IgD-negative memory B cell (primary cell): ENCODE measurements around the gene DSCAM. TPM values are rescaled to one million over a fixed set of nuclear protein-coding genes. Genes with fewer than 3 reads are reported as not detected.

ENCODE experiments used
- H3K27ac Mint-ChIP-seq, 3 donors: one replicate each; pipeline ENCODE4 v1.8.0; 2020 to 2022; ENCODE audit warnings: mild to moderate bottlenecking in 3 of 3, mixed read lengths in 3 of 3, moderate library complexity in 1 of 3
- H3K27me3 Mint-ChIP-seq: one replicate; pipeline ENCODE4 v1.8.0; 2021; ENCODE audit warnings: mixed read lengths
- H3K36me3 Mint-ChIP-seq: one replicate; pipeline ENCODE4 v1.8.0; 2020; ENCODE audit warnings: mild to moderate bottlenecking, mixed read lengths
- H3K4me1 Mint-ChIP-seq, 3 donors: one replicate each; pipeline ENCODE4 v1.8.0; 2020 to 2022; ENCODE audit warnings: mixed read lengths in 3 of 3, mild to moderate bottlenecking in 1 of 3
- H3K4me3 Mint-ChIP-seq, 4 donors: one replicate each; pipeline ENCODE4 v1.8.0; 2020 to 2022; ENCODE audit warnings: mild to moderate bottlenecking in 4 of 4, mixed read lengths in 4 of 4, moderate library complexity in 3 of 4
- H3K9me3 Mint-ChIP-seq, 3 donors: one replicate each; pipeline ENCODE4 v1.8.0; 2020 to 2021; ENCODE audit warnings: mixed read lengths in 3 of 3, mild to moderate bottlenecking in 1 of 3
- polyA plus RNA-seq: library from polyadenylated mRNA; unstranded; fragments of 300-500 nt; fragmentation: Illumina TruSeq; gene quantifications from one replicate; pipeline ENCODE4 v1.2.3, GENCODE V29; 2021

The DSCAM gene
- polyA plus RNA-seq, 1 donor from 2014 or later = not detected

- H3K4me1 Mint-ChIP-seq = no peaks in the 10 kb centered on the region
Measured at GRCh38 chr21:40422896-40423635, 423.9 kb downstream of the DSCAM start.

GRCh38 chr21:40421121-40421520 lies 425.8 kb downstream of the DSCAM start:
- no peaks in the 10 kb centered on the region for H3K4me1 Mint-ChIP-seq
- no peak overlapping the region for H3K4me3 Mint-ChIP-seq
- no peaks in the 10 kb centered on the region for H3K36me3 Mint-ChIP-seq
- peaks cover 14% of the 10 kb centered on the region in 3 donors for H3K9me3 Mint-ChIP-seq
- H3K27ac Mint-ChIP-seq = no peak overlapping the region
- H3K27me3 Mint-ChIP-seq = no peaks in the 10 kb centered on the region

More at GRCh38 chr21:40422896-40423635, 423.9 kb downstream of the DSCAM start:
- Mint-ChIP-seq H3K36me3 (no peaks in the 10 kb centered on the region), H3K4me3 (no peak overlapping the region), H3K27me3 (no peaks in the 10 kb centered on the region), H3K9me3 (peaks cover 7 to 14% (median 14%) of the 10 kb centered on the region in 3 donors), H3K27ac (no peak overlapping the region)

DNA sequence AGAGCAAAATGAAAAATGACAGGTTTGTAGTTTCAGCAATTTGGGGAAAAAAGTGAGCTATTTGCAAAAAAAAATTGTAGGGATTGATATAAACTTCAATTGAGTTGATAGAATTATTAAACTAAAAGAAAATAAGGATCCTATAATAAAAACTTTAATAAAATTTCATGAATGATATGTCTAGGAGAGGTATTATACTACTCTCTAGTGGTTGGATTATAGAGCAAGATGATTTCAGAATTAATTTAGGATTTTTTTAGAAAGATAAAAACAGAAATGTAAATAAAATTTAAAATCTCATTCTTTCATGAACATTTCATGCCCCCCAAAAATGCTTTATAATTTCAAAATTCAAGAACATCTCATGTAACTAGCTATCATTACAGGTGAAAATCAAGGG lies 430.4 kb downstream of the DSCAM start:
- Mint-ChIP-seq H3K9me3 (peaks cover 9 to 25% (median 12%) of the 10 kb centered on the region in 3 donors), H3K27ac (no peak overlapping the region), H3K4me1 (no peaks in the 10 kb centered on the region), H3K36me3 (no peaks in the 10 kb centered on the region), H3K27me3 (no peaks in the 10 kb centered on the region), H3K4me3 (no peak overlapping the region)

GRCh38 chr21:40408561-40408960 lies 438.4 kb downstream of the DSCAM start:
- H3K36me3 Mint-ChIP-seq = no peaks in the 10 kb centered on the region
- no peaks in the 10 kb centered on the region for H3K4me1 Mint-ChIP-seq
- H3K4me3 Mint-ChIP-seq = no peak overlapping the region
- no peak overlapping the region for H3K27ac Mint-ChIP-seq
- H3K27me3 Mint-ChIP-seq = no peaks in the 10 kb centered on the region
- H3K9me3 Mint-ChIP-seq = peaks cover 1 to 15% (median 4%) of the 10 kb centered on the region in 3 donors

- no peaks in the 10 kb centered on the region for H3K27me3 Mint-ChIP-seq
- H3K9me3 Mint-ChIP-seq = peaks cover 2 to 3% (median 3%) of the 10 kb centered on the region in 3 donors
- no peaks in the 10 kb centered on the region for H3K4me1 Mint-ChIP-seq
- no peak overlapping the region for H3K27ac Mint-ChIP-seq
- no peaks in the 10 kb centered on the region for H3K36me3 Mint-ChIP-seq
- H3K4me3 Mint-ChIP-seq = no peak overlapping the region
Measured at GRCh38 chr21:40404396-40404800, 442.6 kb downstream of the DSCAM start.

GRCh38 chr21:40402884-40403582 lies 443.9 kb downstream of the DSCAM start:
- H3K9me3 Mint-ChIP-seq = peaks cover 0 to 4% (median 1%) of the 10 kb centered on the region in 3 donors
- H3K36me3 Mint-ChIP-seq = no peaks in the 10 kb centered on the region
- H3K4me1 Mint-ChIP-seq = no peaks in the 10 kb centered on the region
- H3K27ac Mint-ChIP-seq = no peak overlapping the region
- H3K4me3 Mint-ChIP-seq = no peak overlapping the region
- no peaks in the 10 kb centered on the region for H3K27me3 Mint-ChIP-seq

DNA sequence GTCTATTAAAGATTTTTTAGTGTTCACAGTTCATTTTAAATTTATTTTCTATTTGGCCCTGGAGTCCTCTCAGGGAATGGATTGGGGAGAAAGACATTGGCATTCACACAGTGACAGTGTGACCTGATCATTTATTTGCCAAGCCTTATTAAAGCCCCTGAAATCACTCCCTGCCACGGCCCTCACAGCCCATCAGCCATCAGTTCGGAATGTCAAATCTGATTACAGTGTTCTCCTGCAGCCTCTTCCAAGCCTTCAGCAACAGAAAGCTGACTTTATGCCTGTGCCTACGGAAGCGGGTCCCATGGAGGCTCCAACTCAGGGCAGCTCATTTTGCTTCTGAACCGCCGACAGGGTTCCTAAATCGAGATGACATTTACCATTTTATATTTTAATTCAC lies 451.2 kb downstream of the DSCAM start:
- Mint-ChIP-seq H3K36me3 (no peaks in the 10 kb centered on the region), H3K9me3 (peaks cover 2 to 6% (median 3%) of the 10 kb centered on the region in 3 donors), H3K27me3 (no peaks in the 10 kb centered on the region), H3K4me1 (no peaks in the 10 kb centered on the region), H3K4me3 (no peak overlapping the region), H3K27ac (no peak overlapping the region)

DNA sequence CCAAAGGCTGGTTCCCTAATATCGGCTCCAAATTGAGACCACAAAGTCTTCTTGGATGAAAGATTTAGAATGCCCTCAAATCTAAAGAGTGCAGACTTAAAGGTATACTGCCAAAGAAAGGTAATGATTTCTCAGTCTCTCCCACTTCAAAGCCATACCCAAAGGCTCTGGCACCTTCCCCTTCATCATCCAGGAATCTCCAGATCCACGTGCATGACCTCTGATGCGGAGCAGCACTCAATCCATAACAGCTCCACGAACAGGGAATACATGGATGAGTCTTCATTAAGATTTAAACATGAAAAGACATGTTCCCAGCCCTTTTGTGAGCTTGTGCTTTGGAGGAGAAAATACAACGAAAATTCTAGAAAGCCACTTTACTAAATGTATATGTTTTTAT lies 453.9 kb downstream of the DSCAM start:
- no peaks in the 10 kb centered on the region for H3K36me3 Mint-ChIP-seq

GRCh38 chr21:40388046-40388445 lies 458.9 kb downstream of the DSCAM start:
- Mint-ChIP-seq H3K36me3 (no peaks in the 10 kb centered on the region), H3K27ac (no peak overlapping the region), H3K27me3 (no peaks in the 10 kb centered on the region), H3K4me1 (peaks cover 0 to 3% (median 0%) of the 10 kb centered on the region in 3 donors), H3K9me3 (peaks cover 0 to 4% (median 0%) of the 10 kb centered on the region in 3 donors), H3K4me3 (no peak overlapping the region)

More for the DNA sequence above, 453.9 kb downstream of the DSCAM start:
- no peaks in the 10 kb centered on the region for H3K27me3 Mint-ChIP-seq
- H3K4me3 Mint-ChIP-seq = no peak overlapping the region
- peaks cover 2 to 5% (median 3%) of the 10 kb centered on the region in 3 donors for H3K9me3 Mint-ChIP-seq
- H3K4me1 Mint-ChIP-seq = no peaks in the 10 kb centered on the region
- no peak overlapping the region for H3K27ac Mint-ChIP-seq

- Mint-ChIP-seq H3K4me1 (peaks cover 0 to 3% (median 0%) of the 10 kb centered on the region in 3 donors), H3K4me3 (no peak overlapping the region), H3K9me3 (peaks cover 0 to 8% (median 3%) of the 10 kb centered on the region in 3 donors), H3K27me3 (no peaks in the 10 kb centered on the region), H3K27ac (no peak overlapping the region), H3K36me3 (no peaks in the 10 kb centered on the region)
Measured at GRCh38 chr21:40386981-40387747, 459.8 kb downstream of the DSCAM start.

GRCh38 chr21:40386294-40386911 lies 460.6 kb downstream of the DSCAM start:
- H3K9me3 Mint-ChIP-seq = peaks cover 0 to 12% (median 3%) of the 10 kb centered on the region in 3 donors

DNA sequence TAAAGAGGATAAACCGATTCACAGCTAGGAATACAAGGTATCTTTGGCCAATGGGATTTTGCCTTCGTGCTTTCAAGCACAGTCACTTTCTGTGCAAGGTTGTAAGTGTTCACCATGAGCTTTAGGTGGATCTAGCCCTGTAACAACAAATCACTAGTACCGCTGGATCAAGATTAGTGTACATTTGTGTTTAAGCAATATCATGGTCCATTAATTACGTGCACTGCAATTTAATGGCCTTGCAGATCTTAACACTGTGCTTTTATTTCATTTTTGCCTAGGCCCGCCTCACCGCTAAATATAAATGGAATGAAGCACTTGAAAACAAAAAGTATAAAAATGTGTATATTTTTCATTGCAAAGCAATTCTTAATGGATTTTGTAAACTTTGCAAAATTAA lies 461.1 kb downstream of the DSCAM start:
- H3K4me1 Mint-ChIP-seq = peaks cover 0 to 3% (median 0%) of the 10 kb centered on the region in 3 donors
- H3K27ac Mint-ChIP-seq = peak overlapping the region in 1 of 3 donors; percentile 27
- H3K9me3 Mint-ChIP-seq = peaks cover 0 to 17% (median 6%) of the 10 kb centered on the region in 3 donors
- H3K4me3 Mint-ChIP-seq = no peak overlapping the region
- no peaks in the 10 kb centered on the region for H3K27me3 Mint-ChIP-seq
- no peaks in the 10 kb centered on the region for H3K36me3 Mint-ChIP-seq

More at GRCh38 chr21:40386294-40386911, 460.6 kb downstream of the DSCAM start:
- Mint-ChIP-seq H3K27ac (no peak overlapping the region), H3K36me3 (no peaks in the 10 kb centered on the region), H3K4me1 (peaks cover 0 to 3% (median 0%) of the 10 kb centered on the region in 3 donors), H3K4me3 (no peak overlapping the region), H3K27me3 (no peaks in the 10 kb centered on the region)

DNA sequence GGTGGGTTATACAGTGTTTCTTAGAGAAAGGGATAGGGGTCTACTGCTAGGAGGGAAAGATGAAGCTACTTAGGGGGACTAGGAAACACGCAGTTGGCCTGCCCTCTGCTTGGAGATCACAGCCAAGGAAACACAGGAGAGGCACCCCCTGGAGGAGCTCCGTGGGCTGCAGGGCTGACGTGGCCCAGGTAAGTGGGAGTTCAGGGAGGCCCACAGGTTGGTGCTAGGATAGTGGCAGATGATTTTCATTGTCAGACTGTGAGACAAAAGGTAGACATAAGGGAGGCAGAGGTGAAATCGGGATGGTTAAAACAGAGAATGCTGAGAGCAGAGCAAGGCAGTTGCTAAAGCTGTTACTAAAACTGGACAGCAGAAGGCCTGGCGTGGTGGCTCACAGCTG lies 463.0 kb downstream of the DSCAM start:
- Mint-ChIP-seq H3K36me3 (no peaks in the 10 kb centered on the region), H3K9me3 (peaks cover 2 to 20% (median 8%) of the 10 kb centered on the region in 3 donors), H3K27me3 (no peaks in the 10 kb centered on the region), H3K4me3 (no peak overlapping the region), H3K4me1 (peaks cover 0 to 3% (median 0%) of the 10 kb centered on the region in 3 donors), H3K27ac (no peak overlapping the region)

GRCh38 chr21:40381111-40381510 lies 465.8 kb downstream of the DSCAM start:
- Mint-ChIP-seq H3K4me3 (no peak overlapping the region), H3K4me1 (peaks cover 0 to 3% (median 0%) of the 10 kb centered on the region in 3 donors), H3K9me3 (peaks cover 2 to 24% (median 8%) of the 10 kb centered on the region in 3 donors), H3K36me3 (no peaks in the 10 kb centered on the region), H3K27ac (no peak overlapping the region), H3K27me3 (no peaks in the 10 kb centered on the region)
